ENCODE results near the gene SPI1.

The SPI1 gene

GRCh38 chr11:47369676-47370075 lies 8.7 kb downstream of the SPI1 start:
- H3K9me3 ChIP-seq (ENCODE audit: severe bottlenecking), result no peaks in the 10 kb centered on the region
- no peaks in the 10 kb centered on the region for H3K4me1 ChIP-seq (ENCODE audit: insufficient read depth, poor library complexity, severe bottlenecking)
- H3K36me3 ChIP-seq (ENCODE audit: low read depth), result no peaks in the 10 kb centered on the region
- DNase-seq (ENCODE audit: low spot score) (no peak), ATAC-seq (ENCODE audit: low read depth) (no peak)
- H3K4me3 ChIP-seq (ENCODE audit: severe bottlenecking), result no peak overlapping the region
- H3K27me3 ChIP-seq (ENCODE audit: insufficient read depth, poor library complexity, severe bottlenecking), result no peaks in the 10 kb centered on the region
- H3K27ac ChIP-seq (ENCODE audit: poor library complexity, severe bottlenecking), result no peak overlapping the region
- TF ChIP-seq CTCF (IDR thresholded peaks at IDR 0.05; ENCODE audit: poor library complexity, severe bottlenecking), result no peak

GRCh38 chr11:47366020-47366490 lies 12.3 kb downstream of the SPI1 start:
- H3K27ac ChIP-seq (ENCODE audit: poor library complexity, severe bottlenecking), result no peak overlapping the region
- no peak for DNase-seq (ENCODE audit: low spot score)
- no peaks in the 10 kb centered on the region for H3K27me3 ChIP-seq (ENCODE audit: insufficient read depth, poor library complexity, severe bottlenecking)
- H3K4me1 ChIP-seq (ENCODE audit: insufficient read depth, poor library complexity, severe bottlenecking), result no peaks in the 10 kb centered on the region
- no peaks in the 10 kb centered on the region for H3K9me3 ChIP-seq (ENCODE audit: severe bottlenecking)
- no peak for ATAC-seq (ENCODE audit: low read depth)
- no peak for TF ChIP-seq CTCF (IDR thresholded peaks at IDR 0.05; ENCODE audit: poor library complexity, severe bottlenecking)
- no peak overlapping the region for H3K4me3 ChIP-seq (ENCODE audit: severe bottlenecking)
- no peaks in the 10 kb centered on the region for H3K36me3 ChIP-seq (ENCODE audit: low read depth)

GRCh38 chr11:47361419-47361818 lies 16.9 kb downstream of the SPI1 start:
- ATAC-seq (ENCODE audit: low read depth) (no peak), DNase-seq (ENCODE audit: low spot score) (no peak)
- Histone ChIP-seq H3K36me3 (ENCODE audit: low read depth) (no peaks in the 10 kb centered on the region), H3K9me3 (ENCODE audit: severe bottlenecking) (no peaks in the 10 kb centered on the region), H3K27me3 (ENCODE audit: insufficient read depth, poor library complexity, severe bottlenecking) (no peaks in the 10 kb centered on the region), H3K27ac (ENCODE audit: poor library complexity, severe bottlenecking) (no peak overlapping the region), H3K4me3 (ENCODE audit: severe bottlenecking) (no peak overlapping the region), H3K4me1 (ENCODE audit: insufficient read depth, poor library complexity, severe bottlenecking) (no peaks in the 10 kb centered on the region)
- no peak for TF ChIP-seq CTCF (IDR thresholded peaks at IDR 0.05; ENCODE audit: poor library complexity, severe bottlenecking)

- no peak for DNase-seq (ENCODE audit: low spot score)
- Histone ChIP-seq H3K27ac (ENCODE audit: poor library complexity, severe bottlenecking) (no peak overlapping the region), H3K27me3 (ENCODE audit: insufficient read depth, poor library complexity, severe bottlenecking) (no peaks in the 10 kb centered on the region), H3K4me1 (ENCODE audit: insufficient read depth, poor library complexity, severe bottlenecking) (no peaks in the 10 kb centered on the region), H3K36me3 (ENCODE audit: low read depth) (no peaks in the 10 kb centered on the region), H3K9me3 (ENCODE audit: severe bottlenecking) (no peaks in the 10 kb centered on the region), H3K4me3 (ENCODE audit: severe bottlenecking) (no peak overlapping the region)
- ATAC-seq (ENCODE audit: low read depth), result no peak
- TF ChIP-seq CTCF (IDR thresholded peaks at IDR 0.05; ENCODE audit: poor library complexity, severe bottlenecking), result no peak
These were observed 18.0 kb downstream of the SPI1 start for GRCh38 chr11:47360341-47360740.

GRCh38 chr11:47359586-47359985 lies 18.8 kb downstream of the SPI1 start:
- no peaks in the 10 kb centered on the region for H3K27me3 ChIP-seq (ENCODE audit: insufficient read depth, poor library complexity, severe bottlenecking)
- TF ChIP-seq CTCF (IDR thresholded peaks at IDR 0.05; ENCODE audit: poor library complexity, severe bottlenecking), result no peak
- DNase-seq (ENCODE audit: low spot score) (no peak), ATAC-seq (ENCODE audit: low read depth) (0 out of 3 replicates have a peak, but pooled peaks have one; percentile 23)
- H3K36me3 ChIP-seq (ENCODE audit: low read depth), result no peaks in the 10 kb centered on the region
- H3K4me1 ChIP-seq (ENCODE audit: insufficient read depth, poor library complexity, severe bottlenecking), result no peaks in the 10 kb centered on the region
- H3K9me3 ChIP-seq (ENCODE audit: severe bottlenecking), result no peaks in the 10 kb centered on the region
- H3K27ac ChIP-seq (ENCODE audit: poor library complexity, severe bottlenecking), result no peak overlapping the region
- no peak overlapping the region for H3K4me3 ChIP-seq (ENCODE audit: severe bottlenecking)

Measured in RWPE2 (cell line).